H1 (cell line): ENCODE results near the gene FBLN2.

Source experiments
- BCL11A ChIP-seq, 2 experiments: IDR thresholded peaks; one replicate each; pipeline ENCODE4 v1.6.1; 2011; ENCODE audit warnings: low read depth in 2 of 2, low read length in 2 of 2, mild to moderate bottlenecking in 2 of 2
- CREB1 ChIP-seq: IDR thresholded peaks from 2 replicates; pipeline ENCODE4 v1.6.1; 2012; ENCODE audit warnings: inconsistent platforms
- CTCF ChIP-seq, 3 experiments: IDR thresholded peaks; 1 replicate in 2 of 3; 2 replicates in 1 of 3; pipeline versions ENCODE4 v1.5.1 to v1.6.1; 2011; ENCODE audit warnings: low read length in 3 of 3, mild to moderate bottlenecking in 3 of 3, inconsistent platforms in 2 of 3, low read depth in 1 of 3, moderate library complexity in 1 of 3; ENCODE audit not compliant: insufficient read depth in 1 of 3; ENCODE audit errors: control extremely low read depth in 1 of 3
- POLR2A ChIP-seq, 2 experiments: IDR thresholded peaks; 1 replicate in 1 of 2; 2 replicates in 1 of 2; pipeline ENCODE4 v1.6.1; 2011; ENCODE audit warnings: low read depth in 2 of 2, low read length in 2 of 2, mild to moderate bottlenecking in 2 of 2; ENCODE audit errors: control extremely low read depth in 1 of 2
- TAF1 ChIP-seq: IDR thresholded peaks from 2 replicates; pipeline ENCODE4 v1.6.1; 2011; ENCODE audit warnings: mild to moderate bottlenecking, low read depth, low read length

DNA sequence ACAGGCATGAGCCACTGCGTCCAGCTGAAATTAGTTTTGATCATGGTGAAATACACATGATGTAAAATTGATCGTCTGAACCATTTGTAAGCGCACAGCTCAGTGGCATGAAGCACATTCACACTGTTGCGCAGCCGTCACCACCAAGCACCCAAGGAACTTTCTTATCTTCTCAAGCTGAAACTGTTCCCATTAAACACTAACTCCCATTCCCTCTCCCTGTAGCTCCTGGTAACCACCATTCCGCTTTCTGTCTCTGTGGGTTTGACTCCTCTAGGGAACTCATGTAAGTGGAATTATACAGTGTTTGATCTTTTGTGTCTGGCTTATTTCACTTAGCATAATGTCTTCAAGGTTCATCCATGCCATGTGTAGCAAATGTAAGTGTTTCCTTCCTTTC lies 62.3 kb downstream of the FBLN2 start:
- TF ChIP-seq CTCF (IDR thresholded peaks at IDR 0.05; ENCODE audit: control extremely low read depth in 1 of 3, insufficient read depth in 1 of 3, low read depth in 1 of 3, low read length in 3 of 3): no peak
- TF ChIP-seq BCL11A (IDR thresholded peaks at IDR 0.05; ENCODE audit: low read depth in 2 of 2, low read length in 2 of 2): no peak
- no peak for TF ChIP-seq POLR2A (IDR thresholded peaks at IDR 0.05; ENCODE audit: control extremely low read depth in 1 of 2, low read depth in 2 of 2, low read length in 2 of 2)
- no peak for TF ChIP-seq TAF1
- no peak for TF ChIP-seq CREB1
